Neural progenitor cell (in vitro differentiated cells): ENCODE results near the gene ITGA4.
"Not testable (repeated sequence)": the region's sequence is repeated elsewhere in the genome, so short reads cannot be mapped to it uniquely, and the experiment has no call there.

Source experiments
- CTCF ChIP-seq: fragments of 200-600 bp; sonication (generic); IDR thresholded peaks from 2 replicates; pipeline ENCODE4 v1.5.1; 2017; ENCODE audit warnings: antibody characterized with exemption, mild to moderate bottlenecking
- EZH2 ChIP-seq: fragments of 200-600 bp; sonication (generic); IDR thresholded peaks from 2 replicates; pipeline ENCODE4 v1.6.1; 2017; ENCODE audit warnings: antibody characterized with exemption, mild to moderate bottlenecking, moderate library complexity

- TF ChIP-seq CTCF, EZH2: not testable (repeated sequence)
Measured at GRCh38 chr2:181449278-181449677, 7.9 kb upstream of the ITGA4 start.
